Measurements from ENCODE around the gene LZTFL1.

The LZTFL1 gene

DNA sequence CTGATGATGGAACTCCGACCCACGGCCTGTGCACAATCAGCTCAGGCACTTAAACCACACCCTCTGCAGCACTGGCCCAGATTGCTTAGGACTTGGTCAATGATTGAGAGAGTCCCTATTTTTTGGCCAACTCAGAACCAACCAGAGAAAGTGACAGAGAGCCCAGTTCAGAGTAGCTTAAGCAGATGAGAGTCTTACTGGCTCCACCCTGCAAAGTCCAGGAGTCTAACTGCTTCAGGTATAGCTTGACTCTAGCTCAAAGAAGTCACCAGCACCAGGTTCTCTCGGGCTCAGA, 65.7 kb downstream of the LZTFL1 start:
- peaks cover 13% of the 10 kb centered on the region for H3K27me3 Mint-ChIP-seq
- H3K27ac Mint-ChIP-seq, result no peak overlapping the region
- no peak overlapping the region for H3K4me3 Mint-ChIP-seq

DNA sequence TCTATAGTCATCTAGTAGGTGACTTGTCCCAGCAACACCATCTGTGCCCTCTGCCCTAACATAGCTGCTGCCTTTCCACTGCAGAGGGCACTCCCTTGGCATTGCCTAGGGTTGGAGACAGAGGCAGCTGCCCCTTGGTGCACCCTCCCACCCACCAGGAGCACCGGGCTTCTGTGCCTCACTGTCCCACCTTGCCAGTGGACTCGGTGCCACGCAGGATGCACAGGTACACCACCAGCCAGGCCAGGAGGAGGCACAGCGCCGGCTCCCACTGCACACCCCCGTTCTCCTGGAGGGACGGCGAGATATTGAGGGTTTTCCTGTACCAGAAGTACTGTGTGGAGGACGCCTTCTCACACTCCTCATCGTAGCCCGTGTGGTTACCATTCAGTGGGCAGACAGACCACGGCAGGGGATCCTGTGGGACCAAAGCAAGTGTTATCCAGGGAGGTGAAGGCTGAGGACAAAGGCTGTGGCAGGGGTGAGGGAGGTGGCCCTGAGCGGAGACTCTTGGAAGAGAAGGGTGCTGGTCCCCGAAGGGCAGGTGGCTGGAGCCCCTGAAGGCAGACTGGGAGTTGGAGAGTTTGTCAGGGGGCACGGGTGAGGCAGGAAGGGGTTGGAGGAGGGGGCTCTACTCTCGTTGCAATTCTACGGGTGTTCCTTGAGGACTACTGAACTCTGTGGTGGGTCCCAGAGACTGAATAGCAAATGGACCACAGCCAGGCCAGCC, 66.2 kb downstream of the LZTFL1 start:
- H3K4me1 Mint-ChIP-seq (ENCODE audit: low read depth), result peaks cover 16% of the 10 kb centered on the region
- no peak overlapping the region for H3K4me3 Mint-ChIP-seq
- no peak for DNase-seq
- peaks cover 18% of the 10 kb centered on the region for H3K27me3 Mint-ChIP-seq
- no peaks in the 10 kb centered on the region for H3K36me3 Mint-ChIP-seq (ENCODE audit: low read depth)
- no peaks in the 10 kb centered on the region for H3K9me3 Mint-ChIP-seq
- no peak overlapping the region for H3K27ac Mint-ChIP-seq

More for the DNA sequence above, 65.7 kb downstream of the LZTFL1 start:
- no peak for DNase-seq
- H3K9me3 Mint-ChIP-seq, result no peaks in the 10 kb centered on the region
- H3K4me1 Mint-ChIP-seq (ENCODE audit: low read depth), result peaks cover 16% of the 10 kb centered on the region
- no peaks in the 10 kb centered on the region for H3K36me3 Mint-ChIP-seq (ENCODE audit: low read depth)

DNA sequence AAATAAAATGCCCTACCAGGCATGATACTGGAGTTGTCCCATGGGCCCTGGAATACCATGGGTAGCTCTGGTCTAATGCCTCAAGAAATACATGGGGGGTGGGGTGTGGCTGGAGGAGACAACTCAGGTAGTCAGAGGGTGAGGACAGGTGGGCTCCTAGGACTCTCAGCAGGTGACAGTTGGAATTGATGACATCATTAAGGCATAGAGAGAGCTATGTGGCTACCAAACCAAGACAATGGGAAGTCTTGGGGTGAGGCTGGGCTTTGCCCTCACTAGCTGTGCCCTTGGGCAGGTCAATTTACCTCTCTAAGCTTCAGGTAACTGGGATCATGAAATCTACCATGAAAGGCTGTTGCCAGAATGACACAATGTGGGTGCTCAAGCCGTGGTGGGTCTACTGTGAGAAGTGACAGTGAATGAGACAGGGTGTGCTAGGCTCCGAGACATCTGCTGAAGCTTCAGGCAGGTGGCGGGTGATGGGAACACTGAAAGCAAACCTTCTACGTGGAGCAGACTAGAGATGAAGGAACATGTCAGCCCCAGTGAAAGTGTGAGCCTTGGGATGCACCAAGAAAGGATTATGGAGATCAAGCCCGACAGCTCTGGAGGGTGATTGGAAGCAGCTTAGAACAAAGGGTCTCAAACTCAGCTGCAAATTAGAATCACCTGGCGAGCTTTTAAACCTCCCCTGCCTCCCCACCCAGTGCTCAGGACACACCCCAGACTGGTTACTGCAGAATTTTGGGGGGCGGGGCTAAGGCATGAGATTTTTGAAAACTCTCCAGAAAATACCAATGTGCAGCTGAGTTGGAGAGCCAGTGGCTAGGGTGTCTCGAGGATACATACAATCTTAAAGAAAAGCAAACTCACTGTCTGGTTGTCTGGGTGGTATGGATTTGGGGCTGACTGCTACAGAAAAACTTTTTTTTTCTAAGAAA, 67.1 kb downstream of the LZTFL1 start:
- H3K4me3 Mint-ChIP-seq, result no peak overlapping the region
- H3K27ac Mint-ChIP-seq, result no peak overlapping the region
- DNase-seq, result no peak
- peaks cover 26% of the 10 kb centered on the region for H3K27me3 Mint-ChIP-seq
- H3K4me1 Mint-ChIP-seq (ENCODE audit: low read depth), result peaks cover 16% of the 10 kb centered on the region
- no peaks in the 10 kb centered on the region for H3K36me3 Mint-ChIP-seq (ENCODE audit: low read depth)
- H3K9me3 Mint-ChIP-seq, result no peaks in the 10 kb centered on the region

DNA sequence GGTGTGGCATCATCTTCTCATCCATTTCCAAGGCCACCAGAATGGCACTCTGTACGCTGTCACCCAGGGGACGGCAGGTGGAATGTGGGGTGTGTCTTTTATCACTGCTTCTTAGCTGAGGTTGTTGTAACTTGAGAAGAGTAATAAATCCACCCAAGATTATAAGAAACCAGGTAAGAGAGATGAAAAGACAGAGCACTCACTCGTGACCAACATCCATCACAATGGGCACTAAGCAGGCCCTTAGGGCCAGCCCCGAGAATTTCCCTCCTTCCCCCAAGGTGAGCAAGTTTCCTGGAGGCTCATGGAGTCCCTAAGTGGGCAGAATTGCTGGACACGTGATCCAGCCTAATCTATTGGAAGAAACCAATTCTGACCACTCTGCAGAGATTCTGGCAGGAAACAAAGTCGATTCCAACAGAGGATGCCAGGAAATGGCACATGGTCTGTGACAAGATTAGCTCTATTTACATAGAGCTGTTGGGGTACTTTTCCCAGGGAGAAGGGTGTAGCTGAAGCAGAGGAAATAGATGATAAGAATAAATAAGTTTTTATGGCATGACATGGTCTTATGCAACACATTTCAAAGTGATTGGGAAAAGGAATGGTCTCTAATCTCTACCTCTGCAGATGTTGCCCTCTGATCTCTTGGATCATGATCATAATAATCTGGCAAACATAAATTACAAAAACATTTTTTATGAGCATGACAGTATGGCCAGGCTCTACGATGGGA, 68.0 kb downstream of the LZTFL1 start:
- Mint-ChIP-seq H3K9me3 (no peaks in the 10 kb centered on the region), H3K4me1 (ENCODE audit: low read depth) (peaks cover 16% of the 10 kb centered on the region), H3K27me3 (peaks cover 28% of the 10 kb centered on the region), H3K36me3 (ENCODE audit: low read depth) (no peaks in the 10 kb centered on the region), H3K27ac (no peak overlapping the region), H3K4me3 (no peak overlapping the region)
- DNase-seq, result no peak
